Calu3 (cell line): Measurements from ENCODE around the gene APOL4. TPM values are rescaled to one million over a fixed set of nuclear protein-coding genes. Genes with fewer than 3 reads are reported as not detected.

Source experiments
- BruUV-seq: library from RNA; stranded (reverse); fragments of 400-500 nt; replicated peaks from 2 replicates; lab custom pipeline; 2021; lab: Mats Ljungman, UMichigan
- CTCF ChIA-PET: fragments of 300-600 bp; sonication (Branson Sonifier 250); formaldehyde crosslinking; loops from one replicate; lab custom pipeline; 2022; ENCODE audit warnings: antibody characterized with exemption; lab: Charles Lee
- DNase-seq: peaks from one replicate; pipeline ENCODE4 v3.0.0; 2022
- H3K27ac Mint-ChIP-seq: one replicate; pipeline ENCODE4 v1.8.0; 2022; ENCODE audit warnings: mixed read lengths; ENCODE audit not compliant: unreplicated experiment
- H3K27me3 Mint-ChIP-seq: one replicate; pipeline ENCODE4 v1.8.0; 2022; ENCODE audit warnings: mixed read lengths; ENCODE audit not compliant: unreplicated experiment
- H3K36me3 Mint-ChIP-seq: one replicate; pipeline ENCODE4 v1.8.0; 2022; ENCODE audit warnings: mild to moderate bottlenecking, moderate library complexity, mixed read lengths; ENCODE audit not compliant: insufficient read depth, unreplicated experiment
- H3K4me1 Mint-ChIP-seq: one replicate; pipeline ENCODE4 v1.8.0; 2022; ENCODE audit warnings: mild to moderate bottlenecking, low read depth, mixed read lengths; ENCODE audit not compliant: unreplicated experiment
- H3K4me3 Mint-ChIP-seq: one replicate; pipeline ENCODE4 v1.8.0; 2022; ENCODE audit warnings: mild to moderate bottlenecking, low read depth, moderate library complexity, mixed read lengths; ENCODE audit not compliant: unreplicated experiment
- H3K9me3 Mint-ChIP-seq: one replicate; pipeline ENCODE4 v1.8.0; 2022; ENCODE audit warnings: low read depth, mixed read lengths; ENCODE audit not compliant: unreplicated experiment
- intact Hi-C: fragments of 100-400 bp; cut with micrococcal nuclease; formaldehyde crosslinking; loops from one replicate; pipeline ENCODE4 v1.10.0; 2022; ENCODE audit not compliant: unreplicated experiment
- total RNA-seq: library from RNA; stranded (reverse); gene quantifications from 2 replicates; pipeline ENCODE4 v1.2.3, GENCODE V29; 2022
- TF ChIP-seq, protein P1 (sequence below): fragments of 200-600 bp; IDR thresholded peaks from one replicate; pipeline ENCODE4 v1.8.0; 2022; ENCODE audit warnings: antibody characterized with exemption; ENCODE audit not compliant: unreplicated experiment

APOL4 gene
- total RNA-seq, 1 experiment from 2014 or later, result 1.5 TPM

DNA sequence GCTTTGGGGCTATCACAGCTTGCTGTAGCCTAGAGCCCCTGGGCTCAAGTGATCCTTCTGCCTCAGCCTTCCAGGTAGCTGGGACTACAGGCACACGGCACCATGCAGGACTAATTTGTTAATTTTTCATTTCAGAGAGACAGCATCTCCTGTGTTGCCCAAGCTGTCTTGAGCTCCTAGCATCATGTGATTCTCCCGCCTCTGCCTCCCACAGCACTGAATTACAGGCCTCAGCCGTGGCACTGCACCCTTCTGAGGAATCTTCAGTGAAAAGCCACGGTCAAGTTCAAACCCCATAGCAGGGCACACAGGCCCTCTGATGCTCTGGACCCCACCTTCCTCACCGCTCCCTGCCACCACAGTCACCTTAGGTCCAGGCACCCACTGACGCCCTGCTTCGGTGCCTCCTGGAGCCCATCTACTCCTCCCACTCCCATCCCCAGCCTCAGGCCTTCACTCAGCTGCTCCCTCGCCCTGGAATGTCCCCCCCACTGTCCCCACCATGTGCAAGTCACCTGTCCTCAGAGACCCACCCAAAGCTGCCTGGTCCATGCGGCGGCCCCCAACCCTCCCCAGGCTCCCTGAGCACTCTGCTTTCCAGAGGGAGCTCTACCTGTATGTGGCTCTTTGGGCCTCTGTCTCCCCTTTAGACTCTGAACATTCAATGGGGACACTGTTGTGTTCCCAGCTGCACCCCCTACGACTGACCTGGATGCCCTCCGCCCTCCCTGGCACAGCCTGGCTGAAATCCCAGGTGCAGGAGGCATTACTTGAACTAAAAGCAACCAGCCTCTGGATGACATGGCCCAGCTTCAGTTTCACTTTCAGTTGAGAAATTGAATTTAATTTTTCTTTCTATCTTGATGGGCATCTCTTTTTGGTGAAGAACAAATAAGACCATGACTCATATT, 36.1 kb upstream of the APOL4 start:
- H3K9me3 Mint-ChIP-seq, result peaks cover 3% of the 10 kb centered on the region
- no peak for DNase-seq

DNA sequence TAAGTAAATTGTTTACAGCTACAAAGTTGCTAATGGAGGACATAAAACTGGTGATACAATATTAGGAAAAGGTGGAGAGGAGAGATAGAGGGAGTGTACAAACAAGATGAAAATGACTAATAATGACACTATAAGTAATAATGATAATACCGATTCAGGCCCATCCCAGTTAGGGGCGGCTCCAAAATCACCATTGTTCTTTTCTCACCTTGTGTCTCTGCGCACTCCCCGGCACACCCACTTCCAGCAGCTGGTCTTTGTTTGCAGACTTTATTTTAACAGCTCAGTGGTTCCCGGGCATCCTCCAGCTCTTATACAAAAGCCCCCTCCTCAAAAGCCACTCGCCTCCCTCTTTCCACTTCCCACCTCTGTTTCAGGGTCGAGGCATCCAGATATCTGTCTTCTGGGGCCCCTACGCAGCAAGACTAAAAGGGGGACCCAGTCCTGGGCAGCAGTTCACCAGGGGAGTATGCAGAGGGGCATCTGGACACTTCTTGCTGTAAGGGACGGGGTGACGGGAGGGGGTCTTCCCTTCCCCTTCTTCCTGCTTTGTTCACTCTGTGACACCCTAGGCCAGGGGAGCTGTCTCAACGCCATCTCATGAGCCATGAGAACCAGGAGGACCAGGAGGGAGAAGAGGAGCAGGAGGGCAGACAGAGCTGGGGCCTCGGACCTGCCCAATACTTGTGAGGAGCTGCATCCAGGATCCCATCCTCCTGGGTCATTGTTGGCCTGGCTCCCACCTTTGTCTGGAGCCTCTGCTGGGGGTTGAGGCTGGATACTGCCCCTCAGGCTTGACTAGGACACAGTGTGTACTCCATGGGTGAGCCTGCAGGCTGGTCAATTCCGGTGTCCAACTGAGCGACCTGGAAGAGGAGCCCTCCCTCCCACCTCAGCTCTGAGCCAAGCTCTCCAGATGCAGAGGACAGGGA, 35.0 kb upstream of the APOL4 start:
- peak overlapping the region; percentile 8 for H3K27ac Mint-ChIP-seq
- no TSS peak for BruUV-seq
- CTCF ChIA-PET, result interaction anchor here (0.6 to 4.3 kb wide), 4 partner anchors 8 to 647 kb away, joined by 3 to 63 read pairs (median 4); partner anchors contain the start of gene APOL1
- DNase-seq, result no peak
- peaks cover 67% of the 10 kb centered on the region for H3K36me3 Mint-ChIP-seq
- intact Hi-C loops, result no loop called here
- H3K4me1 Mint-ChIP-seq, result peaks cover 60% of the 10 kb centered on the region
- no peaks in the 10 kb centered on the region for H3K27me3 Mint-ChIP-seq
- H3K9me3 Mint-ChIP-seq, result no peaks in the 10 kb centered on the region
- peak overlapping the region; percentile 97 for H3K4me3 Mint-ChIP-seq
- TF ChIP-seq, protein P1, sequence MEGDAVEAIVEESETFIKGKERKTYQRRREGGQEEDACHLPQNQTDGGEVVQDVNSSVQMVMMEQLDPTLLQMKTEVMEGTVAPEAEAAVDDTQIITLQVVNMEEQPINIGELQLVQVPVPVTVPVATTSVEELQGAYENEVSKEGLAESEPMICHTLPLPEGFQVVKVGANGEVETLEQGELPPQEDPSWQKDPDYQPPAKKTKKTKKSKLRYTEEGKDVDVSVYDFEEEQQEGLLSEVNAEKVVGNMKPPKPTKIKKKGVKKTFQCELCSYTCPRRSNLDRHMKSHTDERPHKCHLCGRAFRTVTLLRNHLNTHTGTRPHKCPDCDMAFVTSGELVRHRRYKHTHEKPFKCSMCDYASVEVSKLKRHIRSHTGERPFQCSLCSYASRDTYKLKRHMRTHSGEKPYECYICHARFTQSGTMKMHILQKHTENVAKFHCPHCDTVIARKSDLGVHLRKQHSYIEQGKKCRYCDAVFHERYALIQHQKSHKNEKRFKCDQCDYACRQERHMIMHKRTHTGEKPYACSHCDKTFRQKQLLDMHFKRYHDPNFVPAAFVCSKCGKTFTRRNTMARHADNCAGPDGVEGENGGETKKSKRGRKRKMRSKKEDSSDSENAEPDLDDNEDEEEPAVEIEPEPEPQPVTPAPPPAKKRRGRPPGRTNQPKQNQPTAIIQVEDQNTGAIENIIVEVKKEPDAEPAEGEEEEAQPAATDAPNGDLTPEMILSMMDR, result no peak

More for the DNA sequence above, 36.1 kb upstream of the APOL4 start:
- H3K27ac Mint-ChIP-seq, result peak overlapping the region; percentile 95
- BruUV-seq, result no TSS peak
- H3K4me1 Mint-ChIP-seq, result peaks cover 61% of the 10 kb centered on the region
- TF ChIP-seq, protein P1, result no peak
- no peaks in the 10 kb centered on the region for H3K27me3 Mint-ChIP-seq
- peak overlapping the region; percentile 97 for H3K4me3 Mint-ChIP-seq
- intact Hi-C loops, result loop anchor here (2.0 kb wide), 1 partner anchor 15 kb away; the partner anchor contains the start of gene APOL1
- CTCF ChIA-PET, result interaction anchor here (0.6 to 4.3 kb wide), 3 partner anchors 14 to 646 kb away, joined by 4 to 63 read pairs (median 4); partner anchors contain the start of gene APOL1
- H3K36me3 Mint-ChIP-seq, result peaks cover 60% of the 10 kb centered on the region

DNA sequence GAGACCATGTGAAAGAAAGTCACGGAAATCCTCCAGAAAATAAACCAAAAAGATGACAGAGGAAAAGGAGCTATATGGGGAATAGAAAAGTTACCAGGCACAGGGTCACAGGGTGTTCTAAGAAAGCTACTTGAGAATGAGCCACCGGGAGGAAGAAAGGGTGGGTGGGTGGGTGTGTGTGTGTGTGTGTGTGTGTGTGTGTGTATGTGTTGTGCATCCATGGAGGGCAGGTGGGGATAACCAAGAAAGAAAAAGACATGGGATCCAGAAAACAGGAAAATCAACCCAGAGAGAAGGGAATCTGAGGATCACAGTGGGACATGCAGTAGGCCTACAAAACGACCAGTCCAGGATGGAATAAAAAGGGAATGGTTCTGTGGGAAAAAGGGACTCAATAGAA, 34.0 kb upstream of the APOL4 start:
- peaks cover 76% of the 10 kb centered on the region for H3K36me3 Mint-ChIP-seq
- H3K9me3 Mint-ChIP-seq, result no peaks in the 10 kb centered on the region
- TF ChIP-seq, protein P1, result no peak
- intact Hi-C loops, result no loop called here
- peak overlapping the region; percentile 8 for H3K27ac Mint-ChIP-seq
- H3K4me1 Mint-ChIP-seq, result peaks cover 60% of the 10 kb centered on the region
- H3K27me3 Mint-ChIP-seq, result no peaks in the 10 kb centered on the region
- peak overlapping the region; percentile 97 for H3K4me3 Mint-ChIP-seq
- CTCF ChIA-PET, result interaction anchor here (0.7 kb wide), 1 partner anchor 9 kb away, joined by 3 read pairs; no protein-coding TSS in a partner anchor
- BruUV-seq, result no TSS peak
- DNase-seq, result no peak

DNA sequence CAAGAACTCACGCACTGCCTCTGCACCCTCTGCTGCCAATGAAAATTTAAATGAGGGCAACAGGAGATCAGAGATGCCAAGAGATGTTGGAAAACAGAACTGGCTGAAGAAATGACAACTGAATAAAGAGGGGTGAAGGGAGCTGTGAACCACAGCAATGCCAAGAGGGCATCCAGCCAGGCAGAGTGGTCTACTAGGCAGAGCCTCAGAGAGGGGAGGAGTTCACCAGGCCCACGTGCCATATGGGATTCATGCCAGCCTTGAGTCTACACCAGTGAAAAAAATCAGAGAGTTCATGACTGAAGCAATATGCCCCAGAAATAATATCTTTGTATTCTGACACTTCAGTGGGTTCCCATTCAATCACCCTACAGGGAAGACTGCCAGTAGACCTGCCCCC, 33.3 kb upstream of the APOL4 start:
- intact Hi-C loops, result no loop called here
- Mint-ChIP-seq H3K9me3 (no peaks in the 10 kb centered on the region), H3K4me3 (peak overlapping the region; percentile 97), H3K27ac (no peak overlapping the region), H3K27me3 (no peaks in the 10 kb centered on the region), H3K36me3 (peaks cover 77% of the 10 kb centered on the region), H3K4me1 (peaks cover 56% of the 10 kb centered on the region)
- no peak for DNase-seq
- TF ChIP-seq, protein P1, result no peak
- CTCF ChIA-PET, result no interaction called here
- BruUV-seq, result no TSS peak
